ENCODE data around the gene DAZAP1. TPM values are rescaled to one million over a fixed set of nuclear protein-coding genes. Genes with fewer than 3 reads are reported as not detected.

The DAZAP1 gene
- total RNA-seq, 1 donor = 43.8 TPM

DNA sequence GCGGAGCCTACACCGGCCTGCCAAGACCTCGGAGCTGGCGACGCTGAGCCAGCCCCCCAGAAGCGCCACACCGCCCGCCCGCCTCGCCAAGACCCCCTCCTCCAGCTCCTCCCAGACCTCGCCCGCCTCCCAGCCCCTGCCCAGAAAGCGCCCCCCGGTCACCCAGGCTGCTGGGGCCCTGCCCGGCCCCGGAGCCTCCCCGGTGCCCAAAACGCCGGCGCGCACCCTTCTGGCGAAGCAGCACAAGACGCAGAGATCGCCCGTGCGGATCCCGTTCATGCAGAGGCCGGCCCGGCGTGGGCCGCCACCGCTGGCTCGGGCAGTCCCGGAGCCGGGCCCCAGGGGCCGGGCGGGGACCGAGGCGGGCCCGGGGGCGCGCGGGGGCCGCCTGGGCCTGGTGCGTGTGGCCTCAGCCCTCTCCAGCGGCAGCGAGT lies 61.5 kb downstream of the DAZAP1 start:
- peak overlapping the region; percentile 39 for H3K4me3 ChIP-seq (ENCODE audit: low read depth, low read length)
- TF ChIP-seq, protein P1, sequence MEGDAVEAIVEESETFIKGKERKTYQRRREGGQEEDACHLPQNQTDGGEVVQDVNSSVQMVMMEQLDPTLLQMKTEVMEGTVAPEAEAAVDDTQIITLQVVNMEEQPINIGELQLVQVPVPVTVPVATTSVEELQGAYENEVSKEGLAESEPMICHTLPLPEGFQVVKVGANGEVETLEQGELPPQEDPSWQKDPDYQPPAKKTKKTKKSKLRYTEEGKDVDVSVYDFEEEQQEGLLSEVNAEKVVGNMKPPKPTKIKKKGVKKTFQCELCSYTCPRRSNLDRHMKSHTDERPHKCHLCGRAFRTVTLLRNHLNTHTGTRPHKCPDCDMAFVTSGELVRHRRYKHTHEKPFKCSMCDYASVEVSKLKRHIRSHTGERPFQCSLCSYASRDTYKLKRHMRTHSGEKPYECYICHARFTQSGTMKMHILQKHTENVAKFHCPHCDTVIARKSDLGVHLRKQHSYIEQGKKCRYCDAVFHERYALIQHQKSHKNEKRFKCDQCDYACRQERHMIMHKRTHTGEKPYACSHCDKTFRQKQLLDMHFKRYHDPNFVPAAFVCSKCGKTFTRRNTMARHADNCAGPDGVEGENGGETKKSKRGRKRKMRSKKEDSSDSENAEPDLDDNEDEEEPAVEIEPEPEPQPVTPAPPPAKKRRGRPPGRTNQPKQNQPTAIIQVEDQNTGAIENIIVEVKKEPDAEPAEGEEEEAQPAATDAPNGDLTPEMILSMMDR (IDR thresholded peaks at IDR 0.05; ENCODE audit: insufficient read depth, low read length) = no peak
- peak; percentile 41 for DNase-seq (ENCODE audit: low read depth)

DNA sequence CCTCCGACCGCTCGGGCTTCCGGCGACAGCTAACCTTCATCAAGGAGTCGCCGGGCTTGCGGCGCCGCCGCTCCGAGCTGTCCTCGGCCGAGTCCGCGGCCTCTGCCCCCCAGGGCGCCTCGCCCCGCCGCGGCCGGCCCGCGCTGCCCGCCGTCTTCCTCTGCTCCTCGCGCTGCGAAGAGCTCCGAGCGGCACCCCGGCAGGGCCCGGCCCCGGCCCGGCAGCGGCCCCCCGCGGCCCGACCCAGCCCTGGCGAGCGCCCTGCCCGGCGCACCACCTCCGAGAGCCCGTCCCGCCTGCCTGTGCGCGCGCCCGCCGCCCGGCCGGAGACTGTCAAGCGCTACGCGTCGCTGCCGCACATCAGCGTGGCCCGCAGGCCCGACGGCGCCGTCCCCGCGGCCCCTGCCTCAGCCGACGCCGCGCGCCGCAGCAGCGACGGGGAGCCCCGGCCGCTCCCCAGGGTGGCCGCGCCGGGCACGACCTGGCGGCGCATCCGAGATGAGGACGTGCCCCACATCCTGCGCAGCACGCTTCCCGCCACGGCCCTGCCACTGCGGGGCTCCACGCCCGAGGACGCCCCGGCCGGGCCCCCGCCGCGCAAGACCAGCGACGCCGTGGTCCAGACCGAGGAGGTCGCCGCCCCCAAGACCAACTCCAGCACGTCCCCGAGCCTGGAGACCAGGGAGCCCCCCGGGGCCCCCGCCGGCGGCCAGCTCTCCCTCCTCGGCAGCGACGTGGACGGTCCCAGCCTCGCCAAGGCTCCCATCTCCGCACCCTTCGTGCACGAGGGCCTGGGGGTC lies 62.1 kb downstream of the DAZAP1 start:
- DNase-seq (ENCODE audit: low read depth) = no peak
- peak overlapping the region; percentile 57 for H3K4me3 ChIP-seq (ENCODE audit: low read depth, low read length)
- TF ChIP-seq, protein P1 (IDR thresholded peaks at IDR 0.05; ENCODE audit: insufficient read depth, low read length) = no peak

DNA sequence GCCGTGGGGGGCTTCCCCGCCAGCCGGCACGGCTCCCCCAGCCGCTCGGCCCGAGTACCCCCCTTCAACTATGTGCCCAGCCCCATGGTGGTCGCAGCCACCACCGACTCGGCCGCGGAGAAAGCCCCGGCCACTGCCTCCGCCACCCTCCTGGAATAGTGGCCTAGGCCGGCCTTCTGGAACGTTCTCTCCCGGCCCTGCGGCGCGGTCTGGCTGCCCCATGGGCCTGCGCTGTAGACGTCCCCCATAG lies 62.6 kb downstream of the DAZAP1 start:
- no peak for DNase-seq (ENCODE audit: low read depth)
- TF ChIP-seq, protein P1 (IDR thresholded peaks at IDR 0.05; ENCODE audit: insufficient read depth, low read length) = no peak
- H3K4me3 ChIP-seq (ENCODE audit: low read depth, low read length) = peak overlapping the region; percentile 57

DNA sequence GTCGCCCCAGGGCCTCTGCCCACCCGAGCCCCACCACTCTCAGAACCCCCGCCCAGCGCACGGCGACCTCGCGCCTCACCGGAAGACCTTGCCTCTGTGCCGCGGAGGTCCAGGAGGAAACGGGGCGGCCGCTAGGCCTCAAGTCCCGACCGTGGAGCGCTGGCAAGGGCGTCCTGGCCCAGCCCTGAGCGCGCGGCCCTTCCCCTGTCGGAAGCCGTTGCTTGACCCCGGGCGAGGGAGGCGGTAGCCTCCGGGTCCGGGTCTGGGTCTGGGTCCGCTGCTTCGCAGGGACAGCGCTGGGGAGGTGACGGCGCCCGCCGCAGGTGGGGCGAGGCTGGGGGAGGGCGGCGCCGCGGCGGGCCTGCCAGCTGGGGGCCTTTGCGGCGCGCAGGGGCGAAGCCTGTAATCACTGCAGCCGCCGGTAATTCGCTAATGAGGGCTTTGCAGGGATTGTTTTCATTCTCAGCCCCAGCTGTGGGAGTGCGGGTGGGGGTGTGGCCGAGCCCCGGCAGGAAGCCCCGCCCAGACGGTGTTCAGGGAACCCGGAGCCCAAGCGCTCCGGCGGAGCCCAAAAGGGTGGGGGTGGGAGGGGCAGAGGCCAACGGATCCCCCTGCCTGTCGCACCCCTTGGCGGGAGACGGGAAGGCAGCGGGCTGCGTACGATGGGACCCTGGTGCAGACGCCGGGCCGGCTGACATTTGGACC lies 63.1 kb downstream of the DAZAP1 start:
- DNase-seq (ENCODE audit: low read depth) = no peak
- H3K4me3 ChIP-seq (ENCODE audit: low read depth, low read length) = peak overlapping the region; percentile 57
- TF ChIP-seq, protein P1 (IDR thresholded peaks at IDR 0.05; ENCODE audit: insufficient read depth, low read length) = no peak

DNA sequence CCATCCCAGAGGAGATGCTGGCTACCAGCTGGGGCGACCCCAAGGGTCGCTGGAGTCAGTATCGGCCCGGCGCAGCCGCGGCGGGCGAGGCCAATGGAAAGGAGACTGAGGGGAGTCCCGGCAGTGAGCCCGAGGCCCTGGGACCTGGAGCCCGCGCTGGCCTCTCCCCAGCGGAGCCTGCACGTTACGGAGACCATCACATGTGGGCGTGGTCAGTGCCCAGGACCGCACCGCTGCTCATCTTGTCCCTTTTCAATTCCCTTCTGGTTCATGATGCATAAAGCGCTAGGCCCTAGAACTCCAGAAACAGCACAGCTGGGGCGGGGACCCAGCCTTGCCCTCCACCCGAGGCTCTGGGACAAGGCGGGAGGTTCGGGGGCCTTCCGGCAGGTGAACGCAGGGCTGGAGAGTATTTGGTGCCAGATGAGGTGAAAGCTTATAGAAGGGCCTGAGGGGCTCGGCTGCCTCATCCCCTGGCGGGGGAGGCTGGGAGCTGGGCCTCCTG lies 63.7 kb downstream of the DAZAP1 start:
- H3K4me3 ChIP-seq (ENCODE audit: low read depth, low read length) = peak overlapping the region; percentile 57
- TF ChIP-seq, protein P1 (IDR thresholded peaks at IDR 0.05; ENCODE audit: insufficient read depth, low read length) = no peak
- no peak for DNase-seq (ENCODE audit: low read depth)

DNA sequence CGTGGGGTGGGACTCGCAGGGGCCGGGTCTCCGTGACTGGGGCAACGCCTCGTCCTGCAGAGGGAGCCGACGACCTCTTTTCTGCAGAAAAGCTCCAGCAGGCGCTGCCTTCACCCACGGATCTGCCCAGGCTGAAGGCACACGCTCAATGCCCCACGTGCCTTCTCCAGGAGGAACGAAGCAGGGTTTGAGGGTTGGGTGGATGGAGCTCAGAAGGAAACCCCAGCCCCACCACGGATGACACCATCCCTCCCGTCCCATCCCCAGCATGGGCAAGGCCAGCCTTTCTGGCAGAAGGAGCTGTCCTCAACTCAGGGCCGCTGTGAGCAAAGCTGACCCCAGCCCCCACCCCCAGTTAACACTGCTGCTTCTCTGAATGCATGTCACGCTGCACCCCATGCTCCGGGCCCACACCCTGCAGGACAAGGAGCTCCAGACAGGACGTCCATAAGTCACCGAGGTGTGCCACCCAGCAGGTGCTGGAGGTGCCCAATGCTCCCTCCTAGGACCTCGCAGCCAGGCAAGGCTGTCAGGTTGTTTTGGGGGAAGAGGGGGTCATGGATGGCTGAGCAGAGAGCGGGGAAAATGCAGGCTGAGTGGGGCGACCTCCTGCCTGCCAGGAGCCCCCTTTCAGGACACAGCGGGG lies 64.3 kb downstream of the DAZAP1 start:
- TF ChIP-seq, protein P1 (IDR thresholded peaks at IDR 0.05; ENCODE audit: insufficient read depth, low read length) = peak; percentile 14
- no peak for DNase-seq (ENCODE audit: low read depth)
- H3K4me3 ChIP-seq (ENCODE audit: low read depth, low read length) = no peak overlapping the region

All from fibroblast of the aortic adventitia (primary cell).